IPS-NIHi7 (cell line): ENCODE measurements around the gene NUS1.
A peak's percentile ranks its signal among the peaks of the same experiment; 100 is the strongest.
"Not testable (repeated sequence)": the region's sequence is repeated elsewhere in the genome, so short reads cannot be mapped to it uniquely, and the experiment has no call there.

ENCODE experiments used
- DNase-seq: peaks from one replicate; pipeline ENCODE4 v3.0.0; 2012; ENCODE audit warnings: mixed read lengths; ENCODE audit errors: extremely low spot score

NUS1 gene

GRCh38 chr6:117674991-117675657 is at the start of gene NUS1:
Gene NUS1, plus strand, starts transcription at chr6:117675469. Its CDS starts 202 bp downstream, at chr6:117675671.
- DNase-seq: peak; percentile 99

- no peak for DNase-seq
Measured at GRCh38 chr6:117627533-117627932, 47.7 kb upstream of the NUS1 start.

- DNase-seq: no peak
Measured at GRCh38 chr6:117629119-117629660, 46.1 kb upstream of the NUS1 start.

GRCh38 chr6:117637770-117638169 is 37.5 kb upstream of the NUS1 start:
- DNase-seq: no peak

- DNase-seq: no peak
Measured at GRCh38 chr6:117642976-117643375, 32.3 kb upstream of the NUS1 start.

- DNase-seq: not testable (repeated sequence)
Measured at GRCh38 chr6:117651984-117652383, 23.3 kb upstream of the NUS1 start.

GRCh38 chr6:117653949-117654348 is 21.3 kb upstream of the NUS1 start:
- DNase-seq: no peak

- DNase-seq: no peak
Measured at GRCh38 chr6:117655380-117655779, 19.9 kb upstream of the NUS1 start.

- DNase-seq: no peak
Measured at GRCh38 chr6:117666881-117667280, 8.4 kb upstream of the NUS1 start.

GRCh38 chr6:117668736-117669135 is 6.5 kb upstream of the NUS1 start:
- DNase-seq: no peak

- DNase-seq: no peak
Measured at GRCh38 chr6:117674503-117674902, 766 bp upstream of the NUS1 start.

- DNase-seq: not testable (repeated sequence)
Measured at GRCh38 chr6:117675658-117676301, 511 bp downstream of the NUS1 start.

GRCh38 chr6:117676577-117677218 is 1.4 kb downstream of the NUS1 start:
- no peak for DNase-seq

GRCh38 chr6:117677553-117678141 is 2.4 kb downstream of the NUS1 start:
- DNase-seq: no peak

GRCh38 chr6:117681162-117681741 is 6.0 kb downstream of the NUS1 start:
- DNase-seq: no peak

- no peak for DNase-seq
Measured at GRCh38 chr6:117684749-117685148, 9.5 kb downstream of the NUS1 start.

GRCh38 chr6:117685359-117685758 is 10.1 kb downstream of the NUS1 start:
- DNase-seq: no peak

GRCh38 chr6:117687021-117687648 is 11.9 kb downstream of the NUS1 start:
- DNase-seq: no peak

- not testable (repeated sequence) for DNase-seq
Measured at GRCh38 chr6:117689584-117689983, 14.3 kb downstream of the NUS1 start.

GRCh38 chr6:117706504-117706903 is 31.2 kb downstream of the NUS1 start:
- DNase-seq: no peak

- not testable (repeated sequence) for DNase-seq
Measured at GRCh38 chr6:117706936-117707509, 31.8 kb downstream of the NUS1 start.
